SU-DHL-6 (cell line): ENCODE data around the gene SMCR8.

Experiments
- CTCF ChIP-seq: fragments of 200-600 bp; sonication (generic); IDR thresholded peaks from one replicate; pipeline ENCODE4 v1.5.1; 2017; ENCODE audit warnings: antibody characterized with exemption, mild to moderate bottlenecking, low read length, moderate library complexity; ENCODE audit not compliant: insufficient read depth, poor library complexity, severe bottlenecking
- EZH2phosphoT487 ChIP-seq: fragments of 200-600 bp; sonication (generic), shearing (Covaris generic); conservative IDR thresholded peaks from 2 replicates; pipeline ENCODE4 v1.6.1; 2018; ENCODE audit warnings: mild to moderate bottlenecking, antibody characterized with exemption, low read length, moderate library complexity, mixed read lengths

GRCh38 chr17:18361837-18362697, 47.0 kb downstream of the SMCR8 start:
- no peak for TF ChIP-seq CTCF
- TF ChIP-seq EZH2phosphoT487 = no peak
